ENCODE results near the gene EED.

EED gene

DNA sequence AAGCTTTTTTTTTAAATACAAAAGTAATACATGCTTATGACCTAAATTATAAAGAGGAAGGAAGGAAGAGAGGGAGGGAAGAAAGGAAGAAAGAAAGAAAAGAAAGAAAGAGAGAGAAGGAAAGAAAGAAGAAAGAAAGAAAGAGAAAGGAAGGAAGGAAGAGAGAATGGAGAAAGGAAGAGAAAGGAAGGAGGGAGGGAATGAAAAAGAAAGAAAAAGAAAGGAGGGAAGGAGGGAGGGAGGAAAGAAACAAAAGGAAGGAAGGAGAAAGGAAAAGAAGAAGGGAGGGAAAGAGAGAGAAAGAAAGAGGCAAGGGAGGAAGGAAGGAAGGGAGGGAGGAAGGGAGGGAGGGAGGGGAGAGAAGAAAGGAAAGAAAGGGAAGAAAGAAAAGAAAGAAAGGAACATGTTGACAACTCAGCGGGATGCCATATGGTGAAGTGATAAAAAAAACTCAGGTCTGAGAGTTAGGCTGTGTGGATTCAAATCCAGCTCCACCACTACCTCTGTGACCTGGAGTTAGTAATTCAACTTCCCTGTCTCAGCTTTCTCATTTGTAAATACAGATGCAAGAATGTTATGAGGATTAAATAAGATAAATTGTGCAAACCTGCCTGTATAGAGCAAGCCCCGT lies 9.6 kb upstream of the EED start:
- peaks cover 4% of the 10 kb centered on the region for H3K4me1 ChIP-seq (ENCODE audit: control insufficient read depth, low read length)
- no peak overlapping the region for H3K4me3 ChIP-seq (ENCODE audit: low read length)
- no peaks in the 10 kb centered on the region for H3K27me3 ChIP-seq (ENCODE audit: control insufficient read depth, low read length)
- no peaks in the 10 kb centered on the region for H3F3A ChIP-seq (ENCODE audit: control insufficient read depth, insufficient read depth)
- H3K4me2 ChIP-seq (ENCODE audit: low read length): no peak overlapping the region
- no peaks in the 10 kb centered on the region for H4K20me1 ChIP-seq (ENCODE audit: control insufficient read depth, insufficient read depth, low read depth, low read length)
- H3K36me3 ChIP-seq (ENCODE audit: control insufficient read depth, low read length): no peaks in the 10 kb centered on the region
- no peaks in the 10 kb centered on the region for H3K79me2 ChIP-seq (ENCODE audit: control insufficient read depth, low read length)
- H3K9me3 ChIP-seq (ENCODE audit: control insufficient read depth, insufficient read depth, low read length): no peaks in the 10 kb centered on the region
- H3K9me2 ChIP-seq (replicated peaks; ENCODE audit: control insufficient read depth, low read length): no peaks in the 10 kb centered on the region
- TF ChIP-seq EZH2phosphoT487 (IDR thresholded peaks at IDR 0.05; ENCODE audit: borderline replicate concordance, low read length): no peak
- TF ChIP-seq, protein P1, sequence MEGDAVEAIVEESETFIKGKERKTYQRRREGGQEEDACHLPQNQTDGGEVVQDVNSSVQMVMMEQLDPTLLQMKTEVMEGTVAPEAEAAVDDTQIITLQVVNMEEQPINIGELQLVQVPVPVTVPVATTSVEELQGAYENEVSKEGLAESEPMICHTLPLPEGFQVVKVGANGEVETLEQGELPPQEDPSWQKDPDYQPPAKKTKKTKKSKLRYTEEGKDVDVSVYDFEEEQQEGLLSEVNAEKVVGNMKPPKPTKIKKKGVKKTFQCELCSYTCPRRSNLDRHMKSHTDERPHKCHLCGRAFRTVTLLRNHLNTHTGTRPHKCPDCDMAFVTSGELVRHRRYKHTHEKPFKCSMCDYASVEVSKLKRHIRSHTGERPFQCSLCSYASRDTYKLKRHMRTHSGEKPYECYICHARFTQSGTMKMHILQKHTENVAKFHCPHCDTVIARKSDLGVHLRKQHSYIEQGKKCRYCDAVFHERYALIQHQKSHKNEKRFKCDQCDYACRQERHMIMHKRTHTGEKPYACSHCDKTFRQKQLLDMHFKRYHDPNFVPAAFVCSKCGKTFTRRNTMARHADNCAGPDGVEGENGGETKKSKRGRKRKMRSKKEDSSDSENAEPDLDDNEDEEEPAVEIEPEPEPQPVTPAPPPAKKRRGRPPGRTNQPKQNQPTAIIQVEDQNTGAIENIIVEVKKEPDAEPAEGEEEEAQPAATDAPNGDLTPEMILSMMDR (IDR thresholded peaks at IDR 0.05; ENCODE audit: low read depth, low read length, poor library complexity, severe bottlenecking): no peak
- H3K27ac ChIP-seq (ENCODE audit: low read depth, low read length): no peak overlapping the region

DNA sequence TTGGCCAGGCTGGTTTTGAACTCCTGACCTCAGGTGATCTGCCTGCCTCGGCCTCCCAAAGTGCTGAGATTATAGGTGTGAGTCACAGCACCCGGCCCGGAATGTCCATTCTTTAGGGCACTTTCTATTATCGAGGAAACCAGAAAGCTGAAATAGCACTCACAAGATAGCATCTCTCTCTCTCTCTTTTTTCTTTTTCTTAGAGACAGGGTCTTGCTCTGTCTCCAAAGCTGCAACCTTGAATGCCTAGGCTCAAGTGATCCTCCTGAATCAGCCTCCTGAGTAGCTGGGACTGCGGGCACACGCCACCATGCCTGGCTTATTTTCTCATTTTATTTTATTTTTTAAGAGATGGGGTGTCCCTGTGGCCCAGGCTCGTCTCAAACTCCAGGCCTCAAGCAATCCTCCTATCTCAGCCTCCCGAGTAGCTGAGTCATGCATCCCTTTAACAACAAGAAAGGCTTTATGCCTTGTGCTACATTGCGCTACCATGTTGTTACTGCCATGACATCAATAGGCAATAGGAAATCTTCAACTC lies 7.2 kb upstream of the EED start:
- H3K36me3 ChIP-seq (ENCODE audit: control insufficient read depth, low read length): no peaks in the 10 kb centered on the region
- H3K9me2 ChIP-seq (replicated peaks; ENCODE audit: control insufficient read depth, low read length): no peaks in the 10 kb centered on the region
- peaks cover 11% of the 10 kb centered on the region for H3K4me1 ChIP-seq (ENCODE audit: control insufficient read depth, low read length)
- no peaks in the 10 kb centered on the region for H3K79me2 ChIP-seq (ENCODE audit: control insufficient read depth, low read length)
- H3K27ac ChIP-seq (ENCODE audit: low read depth, low read length): no peak overlapping the region
- H3K27me3 ChIP-seq (ENCODE audit: control insufficient read depth, low read length): no peaks in the 10 kb centered on the region
- no peak overlapping the region for H3K4me3 ChIP-seq (ENCODE audit: low read length)
- TF ChIP-seq, protein P1 (IDR thresholded peaks at IDR 0.05; ENCODE audit: low read depth, low read length, poor library complexity, severe bottlenecking): no peak
- TF ChIP-seq EZH2phosphoT487 (IDR thresholded peaks at IDR 0.05; ENCODE audit: borderline replicate concordance, low read length): no peak
- H3F3A ChIP-seq (ENCODE audit: control insufficient read depth, insufficient read depth): no peaks in the 10 kb centered on the region
- no peaks in the 10 kb centered on the region for H3K9me3 ChIP-seq (ENCODE audit: control insufficient read depth, insufficient read depth, low read length)
- no peaks in the 10 kb centered on the region for H4K20me1 ChIP-seq (ENCODE audit: control insufficient read depth, insufficient read depth, low read depth, low read length)
- H3K4me2 ChIP-seq (ENCODE audit: low read length): no peak overlapping the region

DNA sequence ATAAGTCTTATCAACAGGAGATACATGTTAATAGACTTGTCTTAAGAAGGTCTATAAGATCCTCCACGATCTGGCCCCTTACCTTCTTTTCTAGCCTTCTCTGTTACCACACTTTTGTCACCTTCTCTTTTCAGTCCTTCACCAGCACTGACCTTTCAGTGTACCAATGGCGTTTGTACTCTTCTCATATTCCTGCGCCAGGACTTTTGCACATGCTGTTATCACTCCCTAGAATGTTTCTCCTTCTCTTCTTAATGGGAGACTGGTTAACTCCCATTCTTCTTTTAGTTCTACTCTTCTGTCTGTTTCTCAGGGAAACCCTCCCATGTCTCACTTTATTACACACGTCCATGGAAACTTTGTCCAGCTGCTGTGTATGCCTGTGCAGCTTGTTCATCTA lies 4.4 kb upstream of the EED start:
- no peaks in the 10 kb centered on the region for H4K20me1 ChIP-seq (ENCODE audit: control insufficient read depth, insufficient read depth, low read depth, low read length)
- peaks cover 1% of the 10 kb centered on the region for H3K79me2 ChIP-seq (ENCODE audit: control insufficient read depth, low read length)
- H3F3A ChIP-seq (ENCODE audit: control insufficient read depth, insufficient read depth): no peaks in the 10 kb centered on the region
- no peak overlapping the region for H3K27ac ChIP-seq (ENCODE audit: low read depth, low read length)
- H3K36me3 ChIP-seq (ENCODE audit: control insufficient read depth, low read length): peaks cover under 1% of the 10 kb centered on the region; the same call in 1 of the 2 replicates
- no peak overlapping the region for H3K4me3 ChIP-seq (ENCODE audit: low read length)
- no peaks in the 10 kb centered on the region for H3K27me3 ChIP-seq (ENCODE audit: control insufficient read depth, low read length)
- no peaks in the 10 kb centered on the region for H3K9me3 ChIP-seq (ENCODE audit: control insufficient read depth, insufficient read depth, low read length)
- TF ChIP-seq, protein P1 (IDR thresholded peaks at IDR 0.05; ENCODE audit: low read depth, low read length, poor library complexity, severe bottlenecking): no peak
- no peak for TF ChIP-seq EZH2phosphoT487 (IDR thresholded peaks at IDR 0.05; ENCODE audit: borderline replicate concordance, low read length)
- H3K4me1 ChIP-seq (ENCODE audit: control insufficient read depth, low read length): peaks cover 29% of the 10 kb centered on the region
- no peaks in the 10 kb centered on the region for H3K9me2 ChIP-seq (replicated peaks; ENCODE audit: control insufficient read depth, low read length)
- H3K4me2 ChIP-seq (ENCODE audit: low read length): no peak overlapping the region

All from DOHH2 (cell line).